SK-N-SH treated with all-trans-retinoic acid at 6 μM for 48 hours (cell line): ENCODE data around the gene OBSCN.

Experiments used
- ARNTL ChIP-seq: fragments of 450-650 bp; formaldehyde crosslinking; IDR thresholded peaks from 2 replicates; pipeline ENCODE4 v1.5.0; 2020; ENCODE audit warnings: low read depth, mild to moderate bottlenecking, moderate library complexity, borderline replicate concordance
- BACH2 ChIP-seq: fragments of 250-450 bp; sonication (Bioruptor Pico); IDR thresholded peaks from 2 replicates; pipeline ENCODE4 v1.9.0; 2021; ENCODE audit warnings: mild to moderate bottlenecking, borderline replicate concordance
- ESRRG ChIP-seq: fragments of 250-450 bp; sonication (Bioruptor Pico); IDR thresholded peaks from 2 replicates; pipeline ENCODE4 v1.6.1; 2021; ENCODE audit warnings: mild to moderate bottlenecking
- GLIS3 ChIP-seq: fragments of 250-450 bp; sonication (Bioruptor Pico); IDR thresholded peaks from 2 replicates; pipeline ENCODE4 v1.5.0; 2020; ENCODE audit warnings: mild to moderate bottlenecking, moderate library complexity
- TCF4 ChIP-seq: fragments of 250-450 bp; sonication (Bioruptor Pico); IDR thresholded peaks from 2 replicates; pipeline ENCODE4 v1.8.0; 2021; ENCODE audit warnings: mild to moderate bottlenecking, moderate library complexity, borderline replicate concordance
- ZFP3 ChIP-seq: fragments of 250-450 bp; sonication (Bioruptor Pico); IDR thresholded peaks from 2 replicates; pipeline ENCODE4 v1.5.0; 2020; ENCODE audit warnings: mild to moderate bottlenecking, moderate library complexity
- ZNF565 ChIP-seq: fragments of 450-650 bp; formaldehyde crosslinking; conservative IDR thresholded peaks from 2 replicates; pipeline ENCODE4 v1.5.0; 2020; ENCODE audit warnings: low read depth, mild to moderate bottlenecking, moderate library complexity
- ZNF70 ChIP-seq: fragments of 450-650 bp; formaldehyde crosslinking; IDR thresholded peaks from 2 replicates; pipeline ENCODE4 v1.5.0; 2020; ENCODE audit warnings: mild to moderate bottlenecking, moderate library complexity
- TF ChIP-seq, protein P1 (sequence below): fragments of 250-450 bp; sonication (Bioruptor Pico); IDR thresholded peaks from 2 replicates; pipeline ENCODE4 v1.8.0; 2020; ENCODE audit warnings: mild to moderate bottlenecking, moderate library complexity, borderline replicate concordance
- TF ChIP-seq, protein P2 (sequence below): fragments of 250-450 bp; sonication (Bioruptor Pico); IDR thresholded peaks from 2 replicates; pipeline ENCODE4 v1.5.1; 2020; ENCODE audit warnings: low read depth, mild to moderate bottlenecking, moderate library complexity
- TF ChIP-seq, protein P3 (sequence below): fragments of 250-450 bp; sonication (Bioruptor Pico); IDR thresholded peaks from 2 replicates; pipeline ENCODE4 v1.8.0; 2021; ENCODE audit warnings: low read depth, mild to moderate bottlenecking, moderate library complexity, borderline replicate concordance

- TF ChIP-seq ESRRG (CRISPR knock-in tag) (no peak), ARNTL (CRISPR knock-in tag) (no peak), BACH2 (CRISPR knock-in tag) (no peak), TCF4 (CRISPR knock-in tag) (no peak), GLIS3 (no peak), ZNF565 (CRISPR knock-in tag) (no peak), ZFP3 (CRISPR knock-in tag) (no peak), ZNF70 (CRISPR knock-in tag) (no peak)
- TF ChIP-seq, protein P1, sequence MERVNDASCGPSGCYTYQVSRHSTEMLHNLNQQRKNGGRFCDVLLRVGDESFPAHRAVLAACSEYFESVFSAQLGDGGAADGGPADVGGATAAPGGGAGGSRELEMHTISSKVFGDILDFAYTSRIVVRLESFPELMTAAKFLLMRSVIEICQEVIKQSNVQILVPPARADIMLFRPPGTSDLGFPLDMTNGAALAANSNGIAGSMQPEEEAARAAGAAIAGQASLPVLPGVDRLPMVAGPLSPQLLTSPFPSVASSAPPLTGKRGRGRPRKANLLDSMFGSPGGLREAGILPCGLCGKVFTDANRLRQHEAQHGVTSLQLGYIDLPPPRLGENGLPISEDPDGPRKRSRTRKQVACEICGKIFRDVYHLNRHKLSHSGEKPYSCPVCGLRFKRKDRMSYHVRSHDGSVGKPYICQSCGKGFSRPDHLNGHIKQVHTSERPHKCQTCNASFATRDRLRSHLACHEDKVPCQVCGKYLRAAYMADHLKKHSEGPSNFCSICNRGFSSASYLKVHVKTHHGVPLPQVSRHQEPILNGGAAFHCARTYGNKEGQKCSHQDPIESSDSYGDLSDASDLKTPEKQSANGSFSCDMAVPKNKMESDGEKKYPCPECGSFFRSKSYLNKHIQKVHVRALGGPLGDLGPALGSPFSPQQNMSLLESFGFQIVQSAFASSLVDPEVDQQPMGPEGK = no peak
- TF ChIP-seq, protein P2, sequence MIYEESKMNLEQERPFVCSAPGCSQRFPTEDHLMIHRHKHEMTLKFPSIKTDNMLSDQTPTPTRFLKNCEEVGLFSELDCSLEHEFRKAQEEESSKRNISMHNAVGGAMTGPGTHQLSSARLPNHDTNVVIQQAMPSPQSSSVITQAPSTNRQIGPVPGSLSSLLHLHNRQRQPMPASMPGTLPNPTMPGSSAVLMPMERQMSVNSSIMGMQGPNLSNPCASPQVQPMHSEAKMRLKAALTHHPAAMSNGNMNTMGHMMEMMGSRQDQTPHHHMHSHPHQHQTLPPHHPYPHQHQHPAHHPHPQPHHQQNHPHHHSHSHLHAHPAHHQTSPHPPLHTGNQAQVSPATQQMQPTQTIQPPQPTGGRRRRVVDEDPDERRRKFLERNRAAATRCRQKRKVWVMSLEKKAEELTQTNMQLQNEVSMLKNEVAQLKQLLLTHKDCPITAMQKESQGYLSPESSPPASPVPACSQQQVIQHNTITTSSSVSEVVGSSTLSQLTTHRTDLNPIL (CRISPR knock-in tag) = no peak
- TF ChIP-seq, protein P3, sequence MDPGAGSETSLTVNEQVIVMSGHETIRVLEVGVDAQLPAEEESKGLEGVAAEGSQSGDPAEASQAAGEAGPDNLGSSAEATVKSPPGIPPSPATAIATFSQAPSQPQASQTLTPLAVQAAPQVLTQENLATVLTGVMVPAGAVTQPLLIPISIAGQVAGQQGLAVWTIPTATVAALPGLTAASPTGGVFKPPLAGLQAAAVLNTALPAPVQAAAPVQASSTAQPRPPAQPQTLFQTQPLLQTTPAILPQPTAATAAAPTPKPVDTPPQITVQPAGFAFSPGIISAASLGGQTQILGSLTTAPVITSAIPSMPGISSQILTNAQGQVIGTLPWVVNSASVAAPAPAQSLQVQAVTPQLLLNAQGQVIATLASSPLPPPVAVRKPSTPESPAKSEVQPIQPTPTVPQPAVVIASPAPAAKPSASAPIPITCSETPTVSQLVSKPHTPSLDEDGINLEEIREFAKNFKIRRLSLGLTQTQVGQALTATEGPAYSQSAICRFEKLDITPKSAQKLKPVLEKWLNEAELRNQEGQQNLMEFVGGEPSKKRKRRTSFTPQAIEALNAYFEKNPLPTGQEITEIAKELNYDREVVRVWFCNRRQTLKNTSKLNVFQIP (CRISPR knock-in tag) = no peak
Observed at GRCh38 chr1:228337031-228337564, 129.3 kb downstream of the OBSCN start.
